Measurements from ENCODE around the gene SF3A2.

SF3A2 gene

DNA sequence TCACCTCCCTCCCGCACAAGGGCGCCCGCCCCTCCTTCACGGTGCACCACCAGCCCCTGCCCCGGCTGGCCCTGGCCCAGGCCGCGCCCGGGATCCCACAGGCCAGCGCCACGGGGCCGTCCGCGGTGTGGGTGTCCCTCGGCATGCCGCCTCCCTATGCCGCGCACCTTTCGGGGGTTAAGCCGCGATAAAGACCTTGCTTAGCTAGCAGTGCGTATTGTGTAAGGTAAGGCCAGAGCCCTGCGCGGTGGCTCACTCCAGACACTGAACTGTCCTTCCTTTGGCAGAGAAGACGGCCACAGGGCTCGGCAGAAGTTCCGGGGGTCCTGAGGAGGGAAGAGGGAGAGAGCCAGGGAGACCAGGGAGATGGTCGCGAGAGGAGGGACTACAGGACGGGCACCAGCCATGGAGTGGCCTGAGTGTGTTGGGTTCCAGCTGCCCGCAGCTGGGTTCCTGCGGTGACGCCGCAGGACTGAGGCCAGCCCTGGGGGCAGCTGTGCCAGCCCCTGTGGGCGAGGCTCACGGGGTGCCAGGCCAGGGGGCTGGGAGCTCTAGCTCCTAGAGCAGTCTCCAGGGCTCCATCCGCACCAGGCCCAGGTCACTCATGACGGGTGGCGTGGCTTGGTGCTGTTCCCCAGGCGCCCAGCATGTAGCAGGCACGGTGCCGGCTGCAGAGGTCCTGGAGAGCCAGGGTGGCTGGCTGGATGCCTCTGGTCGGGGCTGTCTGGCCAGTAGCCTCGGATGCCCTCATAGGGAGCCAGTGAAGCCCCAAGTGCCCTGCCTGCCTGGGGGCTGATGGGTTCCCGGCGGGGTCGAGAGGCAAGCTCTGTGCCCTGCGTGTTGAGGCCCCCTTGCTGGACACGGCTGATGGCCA, 8.2 kb upstream of the SF3A2 start:
- no peak for DNase-seq

GRCh38 chr19:2229103-2230032, 7.3 kb upstream of the SF3A2 start:
- no peak for DNase-seq

DNA sequence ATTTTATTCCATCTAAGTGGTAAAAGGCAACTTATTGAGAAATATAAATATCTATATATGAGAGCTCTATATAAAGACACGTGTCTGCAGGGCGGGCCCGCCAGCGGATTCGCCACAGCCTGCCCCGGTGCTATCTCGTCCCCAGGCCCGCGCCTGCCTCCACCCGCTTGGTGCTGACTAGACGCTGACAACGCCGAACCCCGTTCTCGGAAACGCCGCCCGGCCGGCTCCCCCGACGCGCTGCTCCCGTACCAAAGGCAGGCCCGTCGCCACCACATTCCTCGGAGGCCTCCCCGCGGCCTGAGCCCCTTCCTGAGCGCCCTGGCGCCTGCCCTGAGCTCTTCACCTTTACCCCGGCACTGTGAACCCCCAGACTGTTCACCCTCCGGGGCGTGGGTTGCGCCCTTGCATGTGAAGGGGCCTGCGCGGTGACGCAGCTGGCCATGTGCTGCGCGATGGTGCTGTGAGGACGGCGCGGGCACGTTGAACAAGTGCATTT, 6.5 kb upstream of the SF3A2 start:
- DNase-seq = no peak

DNA sequence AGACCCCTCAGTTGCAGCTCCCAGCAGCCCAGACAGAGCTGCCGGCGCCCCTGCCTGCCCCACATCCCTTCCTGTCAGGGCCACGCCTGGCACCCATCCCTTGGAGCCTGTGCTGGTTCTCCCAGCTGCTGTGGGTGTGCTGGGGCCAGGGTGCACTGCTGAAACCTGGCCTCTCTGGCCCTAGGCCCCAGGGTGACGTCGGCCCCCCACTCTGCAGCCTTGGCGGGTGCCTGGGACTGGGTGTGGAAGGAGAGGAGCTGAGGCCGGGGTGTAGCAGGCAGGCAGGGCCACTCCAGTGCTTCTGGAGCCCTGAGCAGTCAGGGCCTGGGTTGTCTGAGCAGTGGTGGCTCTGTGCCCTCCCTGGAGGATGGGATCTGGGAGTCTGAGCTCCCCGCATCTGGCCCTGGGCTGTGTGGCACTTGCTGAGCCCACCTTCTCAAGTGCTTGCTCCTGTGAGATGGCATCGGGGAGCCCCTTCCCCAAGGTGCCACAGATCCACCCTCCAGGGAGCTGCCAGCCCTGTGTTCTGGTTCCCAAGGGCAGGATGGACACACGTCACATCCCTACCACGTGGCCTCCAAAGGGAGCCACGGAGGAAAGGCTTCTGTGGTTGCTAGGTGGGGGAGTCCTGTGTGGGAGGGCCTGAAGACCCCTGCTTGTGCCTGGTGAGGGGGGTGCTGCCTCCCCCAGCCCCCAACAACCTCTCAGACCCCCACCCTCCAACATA, 5.7 kb upstream of the SF3A2 start:
- DNase-seq = no peak

DNA sequence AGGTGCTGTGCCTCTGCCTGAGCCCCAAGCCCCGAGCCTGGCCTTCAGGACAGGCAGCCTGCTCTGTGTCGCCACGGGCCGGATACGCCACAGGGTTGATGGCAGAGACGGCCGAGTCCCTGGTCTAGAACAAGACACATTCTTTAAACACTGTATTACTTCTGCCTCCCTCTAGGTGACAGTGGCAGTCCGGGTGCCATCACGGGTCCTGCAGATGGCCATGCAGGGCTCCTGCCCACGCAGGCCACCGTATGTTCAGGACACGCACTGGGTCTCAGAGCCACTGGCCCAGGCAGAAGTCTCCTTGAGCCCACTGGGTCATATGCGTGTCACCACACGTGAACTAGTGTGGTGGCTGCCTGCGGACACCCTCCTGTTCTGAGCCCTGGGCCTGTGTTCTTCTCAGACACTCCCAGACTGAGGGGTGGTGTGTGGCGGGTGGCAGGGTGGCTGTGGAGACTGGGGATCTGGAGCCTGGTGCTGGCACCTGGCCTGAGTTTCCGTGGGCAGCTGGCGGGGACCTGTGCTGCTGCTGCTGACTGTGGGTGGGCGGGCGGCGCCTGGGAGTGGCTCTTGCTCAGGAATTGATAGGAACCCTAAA, 4.9 kb upstream of the SF3A2 start:
- no peak for DNase-seq

DNA sequence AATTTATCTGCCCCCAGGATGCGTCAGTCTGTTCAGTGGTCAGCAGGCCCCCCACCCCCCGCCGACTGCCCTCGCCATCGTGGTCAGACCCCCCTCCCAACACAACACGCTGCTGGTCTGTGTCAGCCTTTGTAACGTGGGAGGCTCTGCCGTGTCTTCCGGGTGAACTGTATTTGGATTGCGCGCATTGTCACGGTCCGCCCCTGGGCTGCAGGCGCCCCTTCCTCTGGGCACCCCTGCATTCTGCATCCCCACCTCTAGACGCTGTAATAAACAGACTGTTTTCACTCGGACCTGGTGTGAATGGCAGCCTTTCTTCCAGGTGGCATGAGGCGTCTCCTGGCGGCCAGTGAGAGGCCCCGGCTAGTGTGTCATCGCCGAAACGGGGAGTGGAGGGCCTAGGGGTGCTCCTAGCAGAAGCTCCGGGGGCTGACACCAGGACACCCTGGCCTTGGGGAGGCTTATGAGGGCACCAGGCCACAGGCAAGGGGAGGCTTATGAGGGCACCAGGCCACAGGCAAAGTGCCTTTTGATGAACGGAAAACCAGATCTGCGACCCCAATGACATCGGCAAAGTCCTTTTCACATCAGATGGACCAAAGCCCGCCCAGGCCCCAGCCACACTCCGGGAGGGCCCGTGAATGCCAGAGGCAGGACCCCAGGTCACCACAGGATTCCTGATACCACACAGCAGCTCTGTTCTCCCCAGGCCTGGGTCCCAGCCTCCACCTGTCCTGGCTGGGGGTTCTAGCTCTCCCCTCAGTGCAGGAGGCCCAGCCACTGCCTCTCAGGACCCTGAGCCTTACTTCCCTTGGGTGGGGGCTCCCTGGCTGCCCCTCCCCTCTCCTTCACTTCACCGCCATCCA, 4.1 kb upstream of the SF3A2 start:
- no peak for DNase-seq

DNA sequence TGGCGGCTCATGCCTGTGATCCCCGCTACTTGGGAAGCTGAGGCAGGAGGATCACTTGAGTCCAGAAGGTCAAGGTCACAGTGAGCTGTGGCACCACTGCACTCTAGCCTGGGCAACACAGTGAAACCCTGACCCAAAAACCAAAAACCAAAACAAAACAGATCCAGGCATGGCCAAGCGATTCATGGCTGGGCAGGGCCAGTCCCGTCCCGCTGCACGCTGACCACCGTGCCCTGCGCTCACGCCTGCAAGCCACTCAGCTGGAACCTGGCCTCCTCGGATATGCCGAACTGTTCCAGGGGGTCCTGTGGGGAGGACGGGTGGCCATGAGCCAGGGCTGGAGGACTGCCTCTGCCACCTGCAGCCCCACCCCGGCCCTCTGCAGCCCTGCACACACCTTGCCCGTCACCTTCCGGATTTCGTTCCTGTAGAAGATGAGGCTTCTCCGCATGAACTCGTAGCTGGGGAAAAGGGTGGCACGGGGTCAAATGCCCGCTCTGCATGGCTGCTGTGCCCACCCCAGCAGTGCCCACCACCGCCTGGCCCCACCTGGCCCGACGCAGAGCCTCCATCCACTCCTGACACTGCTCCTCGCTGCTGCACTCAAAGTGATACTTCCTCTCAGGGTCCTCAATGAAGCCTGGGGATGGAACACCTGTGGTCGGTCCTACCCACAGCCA, 2.9 kb upstream of the SF3A2 start:
- DNase-seq = no peak

GRCh38 chr19:2234996-2235380, 1.6 kb upstream of the SF3A2 start:
- DNase-seq = no peak

- peak; percentile 62 for DNase-seq
These were observed 1.1 kb upstream of the SF3A2 start for GRCh38 chr19:2235381-2236063.

GRCh38 chr19:2236064-2236313, 635 bp upstream of the SF3A2 start:
- no peak for DNase-seq

DNA sequence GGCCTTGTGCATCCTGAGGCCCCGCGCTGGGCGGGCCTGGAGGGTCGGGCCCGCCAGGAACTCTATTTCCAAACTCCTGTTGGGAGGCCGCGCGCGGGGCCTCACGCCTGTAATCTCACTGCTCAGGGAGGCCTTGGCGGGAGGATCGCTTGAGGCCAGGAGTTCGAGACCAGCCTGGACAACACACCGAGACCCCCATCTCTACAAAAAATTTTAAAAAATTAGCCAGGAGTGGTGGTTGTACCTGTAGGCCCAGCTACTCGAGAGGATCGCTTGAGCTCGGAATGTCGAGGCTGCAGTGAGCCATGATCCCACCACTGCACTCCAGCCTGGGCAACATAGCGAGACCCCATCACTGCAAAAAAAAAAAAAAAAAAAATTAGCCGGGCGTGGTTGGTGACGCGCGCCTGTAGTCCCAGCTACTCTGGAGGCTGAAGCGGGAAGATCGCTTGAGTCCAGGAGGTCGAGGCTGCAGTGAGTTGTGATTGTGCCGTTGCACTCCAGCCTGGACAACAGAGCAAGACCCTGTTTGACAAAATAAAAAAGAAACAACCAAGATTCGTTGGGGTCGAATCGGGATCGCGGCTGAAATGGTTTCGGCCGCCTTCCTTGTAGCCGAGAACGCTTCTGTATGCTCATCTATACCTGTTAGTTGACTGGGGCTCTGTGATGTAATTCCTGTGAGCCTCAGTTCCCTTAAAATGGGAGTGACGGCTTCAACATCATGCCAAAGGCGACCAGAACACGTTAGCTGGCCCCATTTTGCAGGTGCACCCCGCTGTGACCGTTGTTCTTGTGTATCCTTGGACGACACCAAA, 636 bp downstream of the SF3A2 start:
- DNase-seq = no peak

DNA sequence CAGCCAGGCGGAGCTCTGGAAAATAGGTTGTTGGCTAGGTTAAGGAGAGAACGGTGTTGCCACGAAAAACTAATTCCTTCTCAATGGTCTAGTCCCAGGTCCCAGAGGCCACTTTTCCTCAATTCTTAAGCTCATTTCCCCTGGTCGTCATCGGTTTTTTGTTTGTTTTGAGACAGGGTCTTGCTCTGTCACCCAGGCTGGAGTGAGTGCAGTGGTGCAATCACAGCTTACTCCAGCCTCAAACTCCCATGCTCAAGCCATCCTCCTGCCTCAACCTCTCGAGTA, 1.2 kb downstream of the SF3A2 start:
- no peak for DNase-seq

GRCh38 chr19:2239173-2239572, 2.5 kb downstream of the SF3A2 start:
- DNase-seq = no peak

- DNase-seq = no peak
These were observed 3.4 kb downstream of the SF3A2 start for GRCh38 chr19:2239771-2240770.

DNA sequence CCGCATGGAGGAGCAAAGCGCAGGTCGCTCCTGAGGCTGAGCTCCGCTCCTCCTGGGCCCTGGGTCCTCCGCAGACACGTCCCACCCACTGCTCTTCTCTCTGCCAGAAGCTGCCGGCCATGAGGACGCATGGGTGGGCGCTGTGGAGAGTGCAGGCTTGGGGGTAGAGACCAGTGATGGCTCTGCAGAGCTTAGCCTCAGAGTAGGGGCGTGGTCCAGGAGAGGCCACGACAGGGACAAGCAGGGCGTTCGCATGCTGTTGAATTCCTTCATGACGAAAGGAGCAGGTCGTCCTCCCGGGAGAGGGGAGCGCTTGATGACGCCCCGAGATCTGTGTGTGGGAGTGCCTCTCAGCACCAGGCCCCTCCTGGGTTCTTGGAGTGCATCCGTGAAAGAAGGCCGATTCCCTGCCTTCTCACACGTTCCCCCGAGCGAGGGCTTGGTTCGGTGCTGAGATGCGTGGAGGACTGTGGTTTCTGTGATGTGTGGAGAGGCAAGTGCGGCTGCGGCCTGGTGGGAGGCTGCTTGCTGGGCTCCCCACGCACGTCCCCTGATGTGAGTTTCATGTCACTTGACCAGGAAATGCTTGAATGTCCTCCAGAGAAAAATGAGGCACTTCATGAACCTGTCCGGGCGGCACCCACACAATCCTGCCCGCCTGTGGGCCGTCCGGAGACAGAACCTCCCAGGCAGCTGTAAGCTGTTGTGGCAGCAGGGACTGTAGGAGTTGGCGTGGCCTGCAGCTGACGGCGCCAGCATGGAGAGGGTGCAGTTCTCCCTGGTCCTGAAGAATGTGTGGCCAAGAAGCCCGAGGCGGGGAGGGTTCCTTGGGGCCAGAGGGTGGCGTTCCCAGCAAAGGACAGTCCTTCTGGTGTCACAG, 4.5 kb downstream of the SF3A2 start:
- DNase-seq = no peak

DNA sequence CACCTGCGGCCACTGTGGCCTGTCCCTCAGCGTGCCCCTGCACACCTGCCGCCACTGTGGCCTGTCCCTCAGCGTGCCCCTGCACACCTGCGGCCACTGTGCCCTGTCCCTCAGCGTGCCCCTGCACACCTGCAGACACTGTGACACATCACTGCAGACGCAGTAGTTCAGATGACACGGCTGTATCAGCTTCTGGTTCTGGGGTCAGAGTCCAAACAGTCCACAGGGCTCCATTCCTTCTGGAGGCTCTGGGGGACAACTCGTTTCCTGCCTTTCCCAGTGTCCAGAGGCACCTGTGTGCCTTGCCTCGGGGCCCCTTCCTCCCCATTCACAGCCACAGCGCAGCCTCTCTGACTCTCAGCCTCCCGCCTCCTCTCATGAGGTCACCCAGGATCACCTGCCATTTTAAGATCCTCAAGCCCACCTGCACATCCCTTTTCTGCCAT, 5.5 kb downstream of the SF3A2 start:
- DNase-seq = no peak

DNA sequence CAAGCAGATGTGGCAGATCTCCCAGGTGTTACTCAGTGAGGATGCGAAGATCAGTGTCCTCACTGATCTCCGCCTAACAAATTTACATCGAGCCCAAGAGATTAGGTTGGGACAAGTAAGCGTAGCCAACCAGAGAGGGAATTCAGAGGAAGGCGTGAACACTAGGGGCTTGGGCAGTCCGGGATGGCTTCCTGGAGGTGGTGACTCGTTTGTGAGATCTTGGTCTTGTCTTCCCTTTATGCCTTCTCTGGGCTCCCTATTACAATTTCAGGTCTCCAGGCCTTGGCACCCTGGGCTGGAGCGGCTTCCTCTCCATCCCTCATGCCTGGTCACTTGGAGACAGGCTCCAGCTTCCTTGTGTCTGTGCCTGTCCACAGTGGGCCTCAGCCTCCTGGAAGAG, 6.2 kb downstream of the SF3A2 start:
- DNase-seq = no peak

Measured in NCI-H1092 treated with DMSO at 0.1 percent for 48 hours (cell line).